OCI-LY7 (cell line): ENCODE measurements around the gene NMD3. TPM values are rescaled to one million over a fixed set of nuclear protein-coding genes. Genes with fewer than 3 reads are reported as not detected.

Experiments
- BruUV-seq: library from RNA; stranded (reverse); fragments of 400-500 nt; replicated peaks from 2 replicates; lab custom pipeline; 2021; lab: Mats Ljungman, UMichigan
- CTCF ChIA-PET: fragments of 300-600 bp; sonication (Branson Sonifier 250); formaldehyde crosslinking; loops from one replicate; lab custom pipeline; 2022; ENCODE audit warnings: antibody characterized with exemption; ENCODE audit not compliant: unreplicated experiment; lab: Charles Lee
- POLR2A ChIA-PET: fragments of 300-600 bp; sonication (Branson Sonifier 250); formaldehyde crosslinking; loops from one replicate; lab custom pipeline; 2022; ENCODE audit warnings: antibody characterized with exemption; lab: Charles Lee
- DNase-seq: peaks from one replicate; pipeline ENCODE4 v3.0.0-alpha.2; 2015; ENCODE audit warnings: low spot score
- H2AFZ ChIP-seq: fragments of 200-600 bp; sonication (generic), shearing (Covaris generic); 2 replicates; pipeline ENCODE4 v1.6.1; 2014; ENCODE audit warnings: mild to moderate bottlenecking, antibody characterized with exemption, low read length, moderate library complexity
- H3K27ac ChIP-seq: fragments of 200-600 bp; sonication (generic); 2 replicates; pipeline ENCODE4 v1.5.1; 2014; ENCODE audit warnings: mixed run types, low read depth, mild to moderate bottlenecking, moderate library complexity, low read length, inconsistent platforms; ENCODE audit not compliant: poor library complexity, severe bottlenecking
- H3K36me3 ChIP-seq: fragments of 200-600 bp; sonication (generic); 2 replicates; pipeline ENCODE4 v1.6.1; 2014; ENCODE audit warnings: mild to moderate bottlenecking, antibody characterized with exemption, low read length, moderate library complexity, mixed read lengths; ENCODE audit not compliant: insufficient read depth
- H3K4me1 ChIP-seq: fragments of 200-600 bp; sonication (generic); 2 replicates; pipeline ENCODE4 v1.5.1; 2014; ENCODE audit warnings: mild to moderate bottlenecking, low read length; ENCODE audit not compliant: insufficient read depth, poor library complexity, severe bottlenecking
- H3K4me2 ChIP-seq: fragments of 200-600 bp; sonication (generic); 2 replicates; pipeline ENCODE4 v1.6.1; 2014; ENCODE audit warnings: mild to moderate bottlenecking, low read length
- H3K4me3 ChIP-seq: fragments of 200-600 bp; sonication (generic); 2 replicates; pipeline ENCODE4 v1.5.1; 2014; ENCODE audit warnings: mild to moderate bottlenecking, low read depth, low read length; ENCODE audit not compliant: poor library complexity, severe bottlenecking
- H3K79me2 ChIP-seq: fragments of 200-600 bp; sonication (generic); 2 replicates; pipeline ENCODE4 v1.6.1; 2016; ENCODE audit warnings: low read depth, mild to moderate bottlenecking, low read length, moderate library complexity, mixed read lengths; ENCODE audit not compliant: insufficient read depth
- H3K9me2 ChIP-seq: fragments of 200-600 bp; sonication (generic); 2 replicates; pipeline ENCODE4 v1.6.1; 2016; ENCODE audit warnings: mild to moderate bottlenecking, low read length, mixed read lengths; ENCODE audit not compliant: insufficient read depth
- H3K9me3 ChIP-seq: fragments of 200-600 bp; sonication (generic); 2 replicates; pipeline ENCODE4 v1.6.1; 2014; ENCODE audit warnings: mild to moderate bottlenecking, mixed run types, low read length, mixed read lengths
- H4K20me1 ChIP-seq: fragments of 200-600 bp; sonication (generic); 2 replicates; pipeline ENCODE4 v1.6.1; 2014; ENCODE audit warnings: mild to moderate bottlenecking, antibody characterized with exemption, low read length, moderate library complexity, mixed read lengths; ENCODE audit not compliant: insufficient read depth
- CTCF ChIP-seq: fragments of 200-600 bp; sonication (generic); conservative IDR thresholded peaks from 2 replicates; pipeline ENCODE4 v1.5.1; 2014; ENCODE audit warnings: mild to moderate bottlenecking, antibody characterized with exemption, low read length, moderate library complexity, mixed read lengths
- EZH2phosphoT487 ChIP-seq: fragments of 200-600 bp; sonication (generic); IDR thresholded peaks from 2 replicates; pipeline ENCODE4 v1.6.1; 2018; ENCODE audit warnings: low read depth, borderline replicate concordance, mild to moderate bottlenecking, mixed run types, antibody characterized with exemption, low read length, moderate library complexity, mixed read lengths
- intact Hi-C: fragments of 100-400 bp; cut with micrococcal nuclease; formaldehyde crosslinking; loops from one replicate; pipeline ENCODE4 v1.10.0; 2022; ENCODE audit not compliant: unreplicated experiment
- total RNA-seq, 2 experiments: library from RNA; depleted of rRNA in 1 of 2; stranded (reverse); fragments of >200 nt in 1 of 2; shearing (Covaris generic) in 1 of 2; gene quantifications; 2 replicates each; pipeline ENCODE4 v1.2.3, GENCODE V29; 2014 to 2022

NMD3 gene
- total RNA-seq, 2 experiments from 2014 or later, result 30.0 to 55.2 TPM

DNA sequence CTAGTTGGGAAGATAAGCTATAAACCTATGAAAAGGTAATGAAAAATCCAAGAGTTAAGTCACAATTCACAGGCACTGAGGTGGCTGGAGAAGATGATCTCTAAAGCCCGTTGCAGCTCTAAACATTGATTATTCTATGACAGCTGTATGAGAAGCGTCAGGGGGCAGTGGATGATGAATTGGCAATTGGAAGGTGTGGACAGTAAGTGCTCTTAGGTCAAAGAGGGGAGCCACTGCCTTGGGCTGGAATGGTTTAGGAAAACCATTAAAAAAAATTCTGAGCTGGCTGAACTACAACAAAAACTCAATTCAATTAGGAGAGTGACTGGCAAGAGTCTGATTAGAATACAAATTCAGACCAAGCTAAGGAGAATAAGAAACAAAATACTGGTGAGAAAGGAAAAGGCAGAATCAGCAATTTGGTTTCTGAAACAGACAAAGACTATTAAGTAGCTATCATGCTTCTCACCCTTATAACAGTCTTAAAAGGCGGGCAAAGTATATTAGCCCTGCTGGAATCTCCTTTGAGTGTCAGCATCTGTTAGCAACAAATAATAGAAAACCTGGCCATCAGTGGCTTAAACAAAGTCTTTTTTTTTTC is 8.8 kb upstream of the NMD3 start:
- intact Hi-C loops, result no loop called here
- ChIA-PET CTCF (interaction anchor here (0.5 to 0.9 kb wide), 2 partner anchors 9 to 736 kb away, joined by 3 read pairs; partner anchors contain the start of gene NMD3), POLR2A (interaction anchor here (0.5 to 2.1 kb wide), 6 partner anchors 9 to 568 kb away, joined by 3 to 15 read pairs (median 3); partner anchors contain the start of gene NMD3)
- H3K4me1 ChIP-seq, result no peaks in the 10 kb centered on the region
- BruUV-seq, result no TSS peak
- no peak overlapping the region for H3K4me3 ChIP-seq
- H3K27ac ChIP-seq, result no peak overlapping the region
- H3K9me2 ChIP-seq, result no peaks in the 10 kb centered on the region
- no peaks in the 10 kb centered on the region for H3K79me2 ChIP-seq
- TF ChIP-seq CTCF (no peak), EZH2phosphoT487 (no peak)
- no peaks in the 10 kb centered on the region for H4K20me1 ChIP-seq
- no peaks in the 10 kb centered on the region for H3K9me3 ChIP-seq
- H3K36me3 ChIP-seq, result no peaks in the 10 kb centered on the region
- no peak overlapping the region for H3K4me2 ChIP-seq
- no peak for DNase-seq
- no peak overlapping the region for H2AFZ ChIP-seq

DNA sequence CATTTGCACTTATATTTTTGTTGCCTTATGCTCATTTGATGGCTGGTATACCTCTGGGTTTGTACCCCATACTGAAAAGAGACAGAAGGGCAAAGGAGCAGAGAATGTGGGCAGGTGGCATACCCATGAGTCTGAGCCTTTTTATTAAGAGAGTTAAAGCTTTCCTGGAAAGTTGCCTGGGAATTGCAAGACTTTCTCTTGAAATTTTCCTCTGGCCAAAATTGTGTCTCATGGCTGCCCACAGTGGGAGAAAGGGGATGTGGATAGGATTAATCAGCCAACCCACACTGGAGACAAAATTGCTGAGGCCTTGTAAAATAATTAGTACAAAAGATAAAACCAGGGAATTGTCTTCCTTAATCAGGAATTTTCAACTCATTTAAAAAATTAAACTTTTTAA is 8.2 kb upstream of the NMD3 start:
- H3K4me1 ChIP-seq, result no peaks in the 10 kb centered on the region
- intact Hi-C loops, result no loop called here
- H2AFZ ChIP-seq, result no peak overlapping the region
- no peak overlapping the region for H3K27ac ChIP-seq
- POLR2A ChIA-PET, result interaction anchor here (0.5 to 2.1 kb wide), 5 partner anchors 9 to 569 kb away, joined by 3 to 15 read pairs (median 3); partner anchors contain the start of gene NMD3
- no peak overlapping the region for H3K4me2 ChIP-seq
- H3K36me3 ChIP-seq, result no peaks in the 10 kb centered on the region
- no peaks in the 10 kb centered on the region for H3K9me2 ChIP-seq
- no peak for DNase-seq
- H3K4me3 ChIP-seq, result no peak overlapping the region
- no peaks in the 10 kb centered on the region for H4K20me1 ChIP-seq
- TF ChIP-seq CTCF (no peak), EZH2phosphoT487 (no peak)
- BruUV-seq, result no TSS peak
- CTCF ChIA-PET, result interaction anchor here (0.5 to 0.9 kb wide), 2 partner anchors 9 to 62 kb away, joined by 3 read pairs; partner anchors contain the start of gene NMD3
- H3K79me2 ChIP-seq, result no peaks in the 10 kb centered on the region
- no peaks in the 10 kb centered on the region for H3K9me3 ChIP-seq

DNA sequence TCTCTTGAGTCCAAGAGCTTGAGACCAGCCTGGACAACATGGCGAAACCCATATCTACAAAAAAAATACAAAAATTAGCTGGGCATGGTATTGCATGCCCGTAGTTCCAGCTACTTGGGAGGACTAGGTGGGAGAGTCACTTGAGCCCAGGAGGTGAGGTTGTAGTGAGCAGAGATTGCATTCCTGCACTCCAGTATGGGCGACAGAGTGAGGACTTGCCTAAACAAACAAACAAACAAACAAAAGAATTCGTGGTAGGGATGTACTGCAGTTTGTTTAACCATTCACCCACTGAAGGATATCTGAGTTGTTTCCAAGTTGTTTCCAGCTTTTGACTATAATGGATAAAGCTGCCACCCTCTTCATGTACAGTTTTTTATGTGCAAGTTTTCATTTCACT is 7.5 kb upstream of the NMD3 start:
- intact Hi-C loops, result no loop called here
- Histone ChIP-seq H3K4me2 (no peak overlapping the region), H3K36me3 (no peaks in the 10 kb centered on the region), H3K27ac (no peak overlapping the region), H3K9me2 (no peaks in the 10 kb centered on the region), H2AFZ (no peak overlapping the region), H3K4me3 (no peak overlapping the region), H3K4me1 (no peaks in the 10 kb centered on the region), H3K9me3 (no peaks in the 10 kb centered on the region), H4K20me1 (no peaks in the 10 kb centered on the region), H3K79me2 (no peaks in the 10 kb centered on the region)
- TF ChIP-seq EZH2phosphoT487 (no peak), CTCF (no peak)
- no peak for DNase-seq
- CTCF ChIA-PET, result no interaction called here
- POLR2A ChIA-PET, result interaction anchor here (0.6 kb wide), 2 partner anchors 40 to 469 kb away, joined by 3 read pairs; no protein-coding TSS in a partner anchor
- BruUV-seq, result no TSS peak
